GM18907 (cell line): ENCODE data around the gene SBF2.
"Not testable (repeated sequence)": the region's sequence is repeated elsewhere in the genome, so short reads cannot be mapped to it uniquely, and the experiment has no call there.

Source experiments
- ATAC-seq: cut with Tn5 transposase; IDR thresholded peaks from one replicate; pipeline ENCODE4 v1.9.1; 2021; ENCODE audit warnings: mild to moderate bottlenecking, moderate library complexity; ENCODE audit not compliant: unreplicated experiment

The SBF2 gene

GRCh38 chr11:10122326-10123197 is 171.5 kb downstream of the SBF2 start:
- no peak for ATAC-seq

- ATAC-seq, result no peak
These were observed 175.2 kb downstream of the SBF2 start for GRCh38 chr11:10118865-10119264.

GRCh38 chr11:10117709-10118351 is 176.2 kb downstream of the SBF2 start:
- ATAC-seq, result no peak

- no peak for ATAC-seq
These were observed 177.4 kb downstream of the SBF2 start for GRCh38 chr11:10116588-10116987.

- ATAC-seq, result no peak
These were observed 179.2 kb downstream of the SBF2 start for GRCh38 chr11:10114593-10115404.

- ATAC-seq, result no peak
These were observed 180.2 kb downstream of the SBF2 start for GRCh38 chr11:10113852-10114251.

- no peak for ATAC-seq
These were observed 184.2 kb downstream of the SBF2 start for GRCh38 chr11:10109806-10110205.

GRCh38 chr11:10108915-10109680 is 184.9 kb downstream of the SBF2 start:
- ATAC-seq, result no peak

- no peak for ATAC-seq
These were observed 186.5 kb downstream of the SBF2 start for GRCh38 chr11:10107497-10107896.

GRCh38 chr11:10097615-10098014 is 196.4 kb downstream of the SBF2 start:
- ATAC-seq, result no peak

GRCh38 chr11:10096987-10097386 is 197.0 kb downstream of the SBF2 start:
- no peak for ATAC-seq

GRCh38 chr11:10095412-10096208 is 198.4 kb downstream of the SBF2 start:
- ATAC-seq, result no peak

GRCh38 chr11:10092426-10092825 is 201.6 kb downstream of the SBF2 start:
- ATAC-seq, result no peak

- no peak for ATAC-seq
These were observed 202.5 kb downstream of the SBF2 start for GRCh38 chr11:10091314-10092045.

- not testable (repeated sequence) for ATAC-seq
These were observed 206.1 kb downstream of the SBF2 start for GRCh38 chr11:10087923-10088225.

GRCh38 chr11:10087186-10087922 is 206.7 kb downstream of the SBF2 start:
- no peak for ATAC-seq

GRCh38 chr11:10080138-10080537 is 213.9 kb downstream of the SBF2 start:
- no peak for ATAC-seq

GRCh38 chr11:10076458-10077141 is 217.4 kb downstream of the SBF2 start:
- ATAC-seq, result peak; percentile 69
